Left lung (tissue), 10 donors: ENCODE data around the gene TMEM51. TPM values are rescaled to one million over a fixed set of nuclear protein-coding genes. Genes with fewer than 3 reads are reported as not detected.

ENCODE experiments used
- ATAC-seq: fragments of 200-7000 bp; cut with Tn5 transposase; one replicate; pipeline ENCODE4 v1.9.1; 2020; ENCODE audit warnings: moderate library complexity
- DNase-seq, 4 donors: peaks; one replicate each; pipeline ENCODE4 v3.0.0-alpha.2; 2013 to 2020
- H3K27ac ChIP-seq, 2 donors: fragments of 200-600 bp; sonication (generic) in 1 of 2; one replicate each; pipeline versions ENCODE4 v1.5.0 to v1.8.0; 2020 to 2021
- H3K27me3 ChIP-seq, 2 donors: fragments of 200-600 bp; sonication (generic) in 1 of 2; one replicate each; pipeline versions ENCODE4 v1.5.0 to v1.8.0; 2020 to 2021
- H3K36me3 ChIP-seq, 2 donors: fragments of 200-600 bp; sonication (generic) in 1 of 2; one replicate each; pipeline versions ENCODE4 v1.5.0 to v1.8.0; 2020 to 2021
- H3K4me1 ChIP-seq, 2 donors: fragments of 200-600 bp; one replicate each; pipeline ENCODE4 v1.8.0; 2021
- H3K4me3 ChIP-seq, 2 donors: fragments of 200-600 bp; sonication (generic) in 1 of 2; one replicate each; pipeline versions ENCODE4 v1.5.0 to v1.8.0; 2020 to 2021; ENCODE audit warnings: mild to moderate bottlenecking in 1 of 2
- H3K9me3 ChIP-seq, 2 donors: fragments of 200-600 bp; sonication (generic) in 1 of 2; one replicate each; pipeline versions ENCODE4 v1.5.0 to v1.8.0; 2020 to 2021
- intact Hi-C, 2 donors: fragments of 100-400 bp; cut with DNase I; formaldehyde crosslinking; loops; one replicate each; pipeline versions ENCODE4 v1.11.2 to v1.14.2; 2022
- polyA plus RNA-seq, 6 donors: library from polyadenylated mRNA; unstranded; fragments of 120-200 nt; gene quantifications; one replicate each; pipeline ENCODE4 v1.2.1, GENCODE V29; 2013; ENCODE audit not compliant: insufficient read length in 6 of 6
- total RNA-seq, 2 donors: library from RNA; stranded (reverse); fragmentation: NEBNext Ultra II Directional; extraction: Animal tissue kit (Norgen Biotek cat#: 25700); gene quantifications; one replicate each; pipeline ENCODE4 v1.2.1, GENCODE V29; 2021
- TF ChIP-seq, protein P1 (sequence below), 2 donors: fragments of 200-600 bp; sonication (generic) in 1 of 2; IDR thresholded peaks; one replicate each; pipeline versions ENCODE4 v1.5.0 to v1.8.0; 2021; ENCODE audit warnings: antibody characterized with exemption in 2 of 2
- donor health status: DM: no; HTN: yes; CAD: no.
- donor health status: DM: no; HTN: no; CAD: no.

The TMEM51 gene
- total and polyA plus RNA-seq, 8 donors = 10.6 to 17.9 (median 15.7) TPM

DNA sequence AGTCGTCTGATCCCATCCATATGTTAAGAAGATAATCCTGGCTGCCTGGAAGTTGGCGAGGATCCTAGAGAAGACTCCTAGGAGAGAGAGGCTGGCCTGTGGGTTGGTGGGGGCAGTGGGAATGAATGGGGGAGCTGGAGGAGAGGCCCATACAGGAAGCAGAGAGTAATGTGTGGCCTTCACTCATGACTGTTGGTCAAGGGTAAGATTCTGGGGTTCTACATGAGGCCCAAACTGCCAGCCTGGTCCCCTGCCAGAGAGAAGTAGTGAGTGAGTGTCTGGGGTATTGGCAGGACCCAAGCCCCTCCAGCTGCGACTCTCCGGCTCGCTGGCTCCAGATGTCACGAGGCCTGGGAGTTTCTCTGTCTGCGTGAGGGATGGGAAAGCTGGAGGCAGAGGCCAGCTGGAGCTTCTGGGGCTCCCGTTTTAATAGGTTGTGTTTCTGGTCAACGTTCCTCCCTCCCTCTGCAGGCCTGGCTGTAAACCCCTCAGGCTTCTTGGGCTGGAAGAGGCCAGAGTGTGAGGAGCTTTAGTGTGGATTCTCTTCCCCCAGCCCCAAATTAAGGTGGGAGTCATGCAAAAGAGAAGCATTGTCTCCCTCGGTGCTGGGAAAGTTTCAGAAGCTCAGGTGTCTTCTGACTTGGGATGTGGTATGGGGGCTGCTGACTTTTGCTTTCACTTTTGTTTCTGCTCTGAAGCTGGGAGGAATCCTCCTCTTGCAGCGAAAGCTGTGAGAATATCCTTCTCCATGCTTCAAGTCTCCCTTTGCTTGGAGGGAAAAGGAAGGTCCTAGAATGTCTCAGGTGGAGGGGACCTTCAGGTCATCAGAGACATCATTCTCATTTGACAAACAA is 2.6 kb downstream of the TMEM51 start:
- TF ChIP-seq, protein P1, sequence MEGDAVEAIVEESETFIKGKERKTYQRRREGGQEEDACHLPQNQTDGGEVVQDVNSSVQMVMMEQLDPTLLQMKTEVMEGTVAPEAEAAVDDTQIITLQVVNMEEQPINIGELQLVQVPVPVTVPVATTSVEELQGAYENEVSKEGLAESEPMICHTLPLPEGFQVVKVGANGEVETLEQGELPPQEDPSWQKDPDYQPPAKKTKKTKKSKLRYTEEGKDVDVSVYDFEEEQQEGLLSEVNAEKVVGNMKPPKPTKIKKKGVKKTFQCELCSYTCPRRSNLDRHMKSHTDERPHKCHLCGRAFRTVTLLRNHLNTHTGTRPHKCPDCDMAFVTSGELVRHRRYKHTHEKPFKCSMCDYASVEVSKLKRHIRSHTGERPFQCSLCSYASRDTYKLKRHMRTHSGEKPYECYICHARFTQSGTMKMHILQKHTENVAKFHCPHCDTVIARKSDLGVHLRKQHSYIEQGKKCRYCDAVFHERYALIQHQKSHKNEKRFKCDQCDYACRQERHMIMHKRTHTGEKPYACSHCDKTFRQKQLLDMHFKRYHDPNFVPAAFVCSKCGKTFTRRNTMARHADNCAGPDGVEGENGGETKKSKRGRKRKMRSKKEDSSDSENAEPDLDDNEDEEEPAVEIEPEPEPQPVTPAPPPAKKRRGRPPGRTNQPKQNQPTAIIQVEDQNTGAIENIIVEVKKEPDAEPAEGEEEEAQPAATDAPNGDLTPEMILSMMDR (IDR thresholded peaks at IDR 0.05) = no peak
- intact Hi-C loops = loop anchor here in 1 of 2 donors (10.0 kb wide), 1 partner anchor 109 kb away; no protein-coding TSS in a partner anchor
- peak overlapping the region; percentile 41 to 42 for H3K27ac ChIP-seq
- ATAC-seq (no peak), DNase-seq (peak in 2 of 4 donors; percentile 58 to 74)
- peaks cover 0 to 43% of the 10 kb centered on the region in 2 donors for H3K27me3 ChIP-seq
- H3K4me1 ChIP-seq = peaks cover 13 to 74% of the 10 kb centered on the region in 2 donors
- no peaks in the 10 kb centered on the region for H3K9me3 ChIP-seq
- H3K36me3 ChIP-seq = no peaks in the 10 kb centered on the region
- H3K4me3 ChIP-seq = peak overlapping the region in 1 of 2 donors; percentile 80

DNA sequence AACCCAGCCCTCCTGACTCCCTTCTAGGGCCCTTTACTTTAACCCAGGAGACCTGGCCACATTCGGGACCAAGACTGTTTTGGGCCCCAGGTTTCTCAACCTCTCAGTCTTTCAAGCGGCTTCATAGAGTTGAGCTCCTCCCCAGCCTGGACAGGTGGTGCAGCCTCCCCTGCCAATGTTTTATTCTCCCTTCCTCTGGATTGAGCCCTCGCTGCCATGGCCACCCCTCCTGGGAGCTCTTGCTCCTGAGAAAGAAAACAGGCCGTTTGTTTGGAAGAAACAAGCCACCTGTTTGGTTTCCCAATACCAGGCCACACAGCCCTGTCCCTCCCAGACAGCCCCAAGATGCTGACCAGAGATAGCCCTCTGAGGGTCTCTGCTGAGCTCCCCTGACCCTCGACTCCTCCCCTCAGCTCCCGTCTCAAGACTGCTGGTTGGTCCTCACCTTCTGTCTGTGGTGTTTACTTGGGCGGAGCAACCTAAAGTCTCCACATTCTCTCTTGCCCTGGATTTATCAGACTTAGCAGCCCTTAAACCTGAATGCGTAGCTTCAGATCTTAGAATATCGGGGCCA is 3.3 kb downstream of the TMEM51 start:
- H3K4me1 ChIP-seq = peaks cover 8 to 71% of the 10 kb centered on the region in 2 donors
- peak overlapping the region in 1 of 2 donors; percentile 41 for H3K27ac ChIP-seq
- ATAC-seq (no peak), DNase-seq (no peak)
- TF ChIP-seq, protein P1 (IDR thresholded peaks at IDR 0.05) = no peak
- H3K9me3 ChIP-seq = no peaks in the 10 kb centered on the region
- H3K27me3 ChIP-seq = peaks cover 0 to 36% of the 10 kb centered on the region in 2 donors
- no peaks in the 10 kb centered on the region for H3K36me3 ChIP-seq
- intact Hi-C loops = loop anchor here in 1 of 2 donors (10.0 kb wide), 1 partner anchor 108 kb away; no protein-coding TSS in a partner anchor
- no peak overlapping the region for H3K4me3 ChIP-seq

DNA sequence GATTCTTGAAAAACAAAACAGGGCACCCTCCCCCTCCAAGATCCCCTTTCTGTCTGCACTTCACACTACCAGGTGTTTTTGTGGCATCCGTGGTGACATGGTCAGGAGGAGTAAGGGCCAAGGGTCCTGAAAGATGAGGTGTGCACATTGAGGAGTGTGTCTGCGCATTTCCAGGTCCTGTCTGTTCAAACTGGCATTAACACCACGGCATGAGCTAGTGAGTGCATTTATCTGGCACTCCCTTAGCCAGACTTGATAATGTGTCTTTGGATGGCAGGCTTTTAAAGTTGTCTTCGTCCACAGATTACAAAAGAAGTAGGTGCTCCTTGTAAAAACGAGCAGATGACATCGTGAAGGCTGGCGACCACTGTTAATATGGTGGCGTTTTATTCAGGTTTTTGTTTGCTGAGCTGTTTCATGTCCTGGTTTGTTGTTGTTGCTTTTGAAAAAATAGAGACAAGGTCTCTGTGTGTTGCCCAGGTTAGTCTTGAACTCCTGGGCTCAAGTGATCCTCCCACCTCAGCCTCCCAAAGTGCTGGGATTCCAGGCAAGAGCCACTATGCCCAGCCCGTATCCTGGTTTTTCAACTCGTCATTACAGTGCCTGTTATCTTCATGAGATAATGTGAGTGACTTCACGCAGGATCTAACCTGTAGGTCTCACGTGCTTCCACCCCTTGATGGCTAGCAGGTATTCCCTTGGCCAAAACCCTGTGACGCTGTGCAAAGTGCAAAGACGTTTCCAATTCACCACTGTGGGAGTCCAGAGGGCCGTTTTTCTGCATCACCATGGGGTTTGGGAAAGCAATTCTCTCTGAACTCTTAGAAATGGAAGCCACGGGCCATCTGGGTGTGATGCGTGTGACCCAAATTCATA is 4.2 kb downstream of the TMEM51 start:
- TF ChIP-seq, protein P1 (IDR thresholded peaks at IDR 0.05) = no peak
- no peak overlapping the region for H3K27ac ChIP-seq
- no peak for DNase-seq
- H3K4me3 ChIP-seq = no peak overlapping the region
- no peak for ATAC-seq
- H3K27me3 ChIP-seq = peaks cover 0 to 27% of the 10 kb centered on the region in 2 donors
- no peaks in the 10 kb centered on the region for H3K9me3 ChIP-seq
- peaks cover 4 to 65% of the 10 kb centered on the region in 2 donors for H3K4me1 ChIP-seq
- H3K36me3 ChIP-seq = no peaks in the 10 kb centered on the region
- intact Hi-C loops = loop anchor here in 1 of 2 donors (10.0 kb wide), 1 partner anchor 107 kb away; no protein-coding TSS in a partner anchor

DNA sequence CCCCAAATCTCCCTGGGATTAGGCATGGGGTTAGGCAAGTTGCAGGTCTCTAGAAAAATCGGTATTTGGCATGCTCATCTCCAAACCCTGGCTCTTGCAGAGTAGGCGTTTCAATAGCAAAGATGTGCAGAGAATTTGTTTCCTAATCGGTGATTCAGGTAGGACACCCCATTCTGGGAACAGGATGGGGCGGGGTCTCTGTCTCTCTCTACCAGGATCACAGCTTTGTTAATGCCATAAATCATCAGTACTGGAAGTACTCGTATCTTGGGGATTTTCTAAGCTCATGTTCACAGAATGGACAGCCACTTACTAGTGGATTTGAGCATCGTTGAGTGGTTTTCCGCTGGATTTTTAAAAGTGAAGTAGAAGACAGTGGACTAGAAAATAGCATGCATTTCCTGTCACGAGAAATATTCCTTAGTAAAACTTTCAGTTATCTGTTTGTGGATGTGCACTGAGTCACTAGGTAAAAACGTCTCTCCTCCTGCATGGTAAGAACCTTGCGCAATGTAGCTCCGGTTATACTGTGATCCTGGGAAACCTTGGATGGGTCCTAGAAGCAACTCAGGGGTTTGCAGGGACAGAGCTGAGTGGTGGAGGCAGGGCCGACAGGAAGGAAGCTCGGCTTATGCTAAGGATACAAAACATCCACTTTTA is 5.1 kb downstream of the TMEM51 start:
- Histone ChIP-seq H3K9me3 (no peaks in the 10 kb centered on the region), H3K27ac (peak overlapping the region in 1 of 2 donors; percentile 50), H3K36me3 (no peaks in the 10 kb centered on the region), H3K4me1 (peaks cover 4 to 60% of the 10 kb centered on the region in 2 donors), H3K27me3 (peaks cover 0 to 18% of the 10 kb centered on the region in 2 donors), H3K4me3 (no peak overlapping the region)
- no peak for ATAC-seq
- TF ChIP-seq, protein P1 (IDR thresholded peaks at IDR 0.05) = no peak
- DNase-seq = no peak
- intact Hi-C loops = loop anchor here in 1 of 2 donors (10.0 kb wide), 1 partner anchor 106 kb away; no protein-coding TSS in a partner anchor
